Measurements from ENCODE around the gene LIM2.

Gene LIM2

GRCh38 chr19:51365965-51366388, 21.8 kb downstream of the LIM2 start, which contains the start of gene ETFB:
Gene ETFB (minus strand): TSS chr19:51366388. CDS start chr19:51366326, 62 bp downstream.
- DNase-seq (ENCODE audit: low read depth), result no peak

- DNase-seq (ENCODE audit: low read depth), result peak; percentile 55
These were observed 22.4 kb downstream of the LIM2 start for GRCh38 chr19:51365211-51365964.

- DNase-seq (ENCODE audit: low read depth), result peak; percentile 45
These were observed 23.3 kb downstream of the LIM2 start for GRCh38 chr19:51364200-51365106.

- DNase-seq (ENCODE audit: low read depth), result no peak
These were observed 26.5 kb downstream of the LIM2 start for GRCh38 chr19:51361239-51361638.

GRCh38 chr19:51359294-51359693, 28.5 kb downstream of the LIM2 start:
- peak; percentile 81 for DNase-seq (ENCODE audit: low read depth)

- no peak for DNase-seq (ENCODE audit: low read depth)
These were observed 29.8 kb downstream of the LIM2 start for GRCh38 chr19:51357952-51358351.

- DNase-seq (ENCODE audit: low read depth), result no peak
These were observed 31.5 kb downstream of the LIM2 start for GRCh38 chr19:51356159-51356801.

- no peak for DNase-seq (ENCODE audit: low read depth)
These were observed 33.0 kb downstream of the LIM2 start for GRCh38 chr19:51354742-51355148.

GRCh38 chr19:51354103-51354741, 33.6 kb downstream of the LIM2 start:
- DNase-seq (ENCODE audit: low read depth), result no peak

- no peak for DNase-seq (ENCODE audit: low read depth)
These were observed 34.9 kb downstream of the LIM2 start for GRCh38 chr19:51352783-51353360.

GRCh38 chr19:51351266-51351990, 36.3 kb downstream of the LIM2 start:
- DNase-seq (ENCODE audit: low read depth), result no peak

GRCh38 chr19:51347209-51347928, 40.4 kb downstream of the LIM2 start:
- no peak for DNase-seq (ENCODE audit: low read depth)

GRCh38 chr19:51346742-51347141, 41.0 kb downstream of the LIM2 start:
- no peak for DNase-seq (ENCODE audit: low read depth)

- DNase-seq (ENCODE audit: low read depth), result no peak
These were observed 42.6 kb downstream of the LIM2 start for GRCh38 chr19:51345076-51345620.

GRCh38 chr19:51342631-51343569, 44.9 kb downstream of the LIM2 start:
- DNase-seq (ENCODE audit: low read depth), result no peak

- DNase-seq (ENCODE audit: low read depth), result peak; percentile 7
These were observed 45.7 kb downstream of the LIM2 start, which contains the start of gene VSIG10L for GRCh38 chr19:51341976-51342580. Gene VSIG10L (minus strand): TSS chr19:51342139. CDS start chr19:51342124, 15 bp downstream.

- no peak for DNase-seq (ENCODE audit: low read depth)
These were observed 46.7 kb downstream of the LIM2 start for GRCh38 chr19:51341066-51341465.

All from EH (cell line).